ENCODE results near the gene OR5D16. TPM values are rescaled to one million over a fixed set of nuclear protein-coding genes. Genes with fewer than 3 reads are reported as not detected.
"Not testable (repeated sequence)": the region's sequence is repeated elsewhere in the genome, so short reads cannot be mapped to it uniquely, and the experiment has no call there.

The OR5D16 gene
- total and polyA plus RNA-seq, 2 experiments from 2014 or later = not detected

DNA sequence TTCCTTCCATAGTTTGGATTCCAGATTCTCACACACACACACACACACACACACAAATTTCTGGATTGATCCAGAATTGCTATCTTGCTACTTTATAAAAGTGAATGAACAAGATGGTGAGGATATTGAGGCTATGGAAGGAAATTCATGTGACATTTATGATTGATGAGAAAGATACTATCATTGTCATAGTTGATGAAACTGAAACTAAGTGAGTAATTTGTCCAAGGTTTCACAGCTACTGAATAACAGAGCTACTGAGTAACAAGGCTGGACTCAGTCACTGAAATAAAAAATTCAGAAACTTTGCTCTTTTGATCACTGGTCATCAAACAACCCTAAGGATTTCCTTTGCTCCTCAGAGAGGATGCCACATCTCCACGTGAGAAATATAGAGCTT, 16.2 kb downstream of the OR5D16 start:
- Histone ChIP-seq H3K4me1 (ENCODE audit: low read depth) (no peaks in the 10 kb centered on the region), H3K27me3 (no peaks in the 10 kb centered on the region), H3K9me3 (ENCODE audit: low read depth) (no peaks in the 10 kb centered on the region), H3K27ac (no peak overlapping the region), H3K36me3 (no peaks in the 10 kb centered on the region), H3K4me3 (no peak overlapping the region)
- DNase-seq (ENCODE audit: low read depth in 1 of 2, low spot score in 1 of 2) = no peak
- TF ChIP-seq, protein P1, sequence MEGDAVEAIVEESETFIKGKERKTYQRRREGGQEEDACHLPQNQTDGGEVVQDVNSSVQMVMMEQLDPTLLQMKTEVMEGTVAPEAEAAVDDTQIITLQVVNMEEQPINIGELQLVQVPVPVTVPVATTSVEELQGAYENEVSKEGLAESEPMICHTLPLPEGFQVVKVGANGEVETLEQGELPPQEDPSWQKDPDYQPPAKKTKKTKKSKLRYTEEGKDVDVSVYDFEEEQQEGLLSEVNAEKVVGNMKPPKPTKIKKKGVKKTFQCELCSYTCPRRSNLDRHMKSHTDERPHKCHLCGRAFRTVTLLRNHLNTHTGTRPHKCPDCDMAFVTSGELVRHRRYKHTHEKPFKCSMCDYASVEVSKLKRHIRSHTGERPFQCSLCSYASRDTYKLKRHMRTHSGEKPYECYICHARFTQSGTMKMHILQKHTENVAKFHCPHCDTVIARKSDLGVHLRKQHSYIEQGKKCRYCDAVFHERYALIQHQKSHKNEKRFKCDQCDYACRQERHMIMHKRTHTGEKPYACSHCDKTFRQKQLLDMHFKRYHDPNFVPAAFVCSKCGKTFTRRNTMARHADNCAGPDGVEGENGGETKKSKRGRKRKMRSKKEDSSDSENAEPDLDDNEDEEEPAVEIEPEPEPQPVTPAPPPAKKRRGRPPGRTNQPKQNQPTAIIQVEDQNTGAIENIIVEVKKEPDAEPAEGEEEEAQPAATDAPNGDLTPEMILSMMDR (IDR thresholded peaks at IDR 0.05; ENCODE audit: low read depth, low read length) = no peak

DNA sequence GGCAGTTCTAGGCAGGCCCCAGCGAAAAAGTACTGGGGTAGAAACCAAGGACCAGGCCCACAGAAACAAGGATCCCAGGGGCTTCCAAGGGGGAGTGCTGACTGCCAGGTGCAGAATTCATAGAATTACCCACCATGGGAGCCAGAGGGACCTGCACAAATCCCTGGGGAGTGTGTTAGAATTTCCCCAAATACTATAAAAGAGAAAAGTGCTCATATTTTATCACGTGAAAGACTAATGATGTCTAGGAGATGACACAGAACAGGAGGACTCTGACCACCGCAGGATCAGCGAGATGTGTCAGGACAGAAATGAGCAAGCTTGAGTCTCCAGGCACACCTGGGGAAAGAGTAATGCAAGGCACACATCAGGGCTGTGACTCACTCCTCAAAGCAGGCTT, 28.8 kb downstream of the OR5D16 start:
- not testable (repeated sequence) for DNase-seq (ENCODE audit: low read depth in 1 of 2, low spot score in 1 of 2); H3K9me3 ChIP-seq (ENCODE audit: low read depth); H3K36me3 ChIP-seq; H3K27me3 ChIP-seq; H3K27ac ChIP-seq; H3K4me3 ChIP-seq; H3K4me1 ChIP-seq (ENCODE audit: low read depth)

DNA sequence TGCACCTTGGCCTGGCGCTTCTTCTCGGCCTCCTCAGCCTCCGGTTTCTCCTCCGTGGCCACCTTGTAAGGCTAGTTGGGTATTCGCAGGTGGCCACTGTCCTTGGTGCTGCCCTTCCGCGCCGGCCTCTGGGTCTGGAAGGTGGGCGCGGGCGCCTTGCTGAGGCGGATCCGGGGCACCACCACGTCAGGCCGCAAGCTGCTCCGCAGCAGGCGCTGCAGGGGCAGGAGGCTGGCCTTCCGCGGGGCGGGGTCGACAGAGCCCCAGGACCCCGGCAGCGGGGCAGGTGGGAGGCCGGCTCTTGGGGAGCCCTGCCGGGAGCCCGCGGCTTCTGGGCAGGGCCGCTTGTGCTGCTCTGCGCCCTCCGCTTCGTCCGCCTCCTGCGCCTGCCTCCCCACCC, 34.2 kb downstream of the OR5D16 start:
- not testable (repeated sequence) for H3K36me3 ChIP-seq; H3K9me3 ChIP-seq (ENCODE audit: low read depth); H3K4me3 ChIP-seq; H3K4me1 ChIP-seq (ENCODE audit: low read depth); H3K27me3 ChIP-seq; H3K27ac ChIP-seq; DNase-seq (ENCODE audit: low read depth in 1 of 2, low spot score in 1 of 2)

DNA sequence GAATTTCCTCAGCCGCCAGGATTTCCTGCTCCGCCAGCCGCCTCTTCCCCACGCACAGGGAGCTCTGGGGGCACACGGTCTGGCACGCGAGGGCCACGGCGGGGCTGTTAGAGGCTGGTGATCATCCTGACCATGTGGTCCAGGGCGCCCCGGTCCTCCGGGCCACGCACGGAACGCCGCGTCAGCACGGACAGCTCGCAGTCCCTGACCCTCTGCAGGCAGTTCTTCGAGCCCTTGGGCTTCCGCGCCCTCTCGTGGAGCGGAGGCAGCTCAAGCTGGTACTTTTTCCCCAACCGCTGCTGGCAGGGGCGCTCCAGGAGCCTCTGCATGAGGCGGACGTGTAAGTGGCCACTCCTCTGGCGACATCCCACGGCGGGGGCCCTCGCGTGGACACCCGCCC, 34.6 kb downstream of the OR5D16 start:
- H3K9me3 ChIP-seq (ENCODE audit: low read depth); H3K36me3 ChIP-seq; H3K27me3 ChIP-seq; H3K27ac ChIP-seq; DNase-seq (ENCODE audit: low read depth in 1 of 2, low spot score in 1 of 2); H3K4me3 ChIP-seq; H3K4me1 ChIP-seq (ENCODE audit: low read depth): not testable (repeated sequence)

DNA sequence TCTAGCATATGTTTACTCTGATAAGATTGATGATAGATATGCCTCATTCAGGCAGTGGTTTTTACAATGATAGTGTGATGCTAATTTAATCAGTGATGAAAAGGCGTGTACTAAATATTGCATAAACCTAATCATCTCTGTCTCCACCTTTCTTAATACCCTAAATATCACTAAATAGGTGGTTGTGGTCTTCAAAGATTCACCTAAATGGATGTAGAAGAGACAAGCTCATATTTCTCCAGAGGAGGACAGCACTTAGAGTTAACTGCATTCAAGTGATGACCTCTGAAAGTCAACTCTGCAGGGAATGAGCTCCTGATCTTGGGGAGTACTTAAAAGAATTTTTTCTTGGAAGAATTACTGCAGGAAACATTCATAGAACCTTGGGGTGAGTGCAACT, 44.4 kb downstream of the OR5D16 start, which contains the start of gene TRIM51:
Gene TRIM51 (plus strand): TSS at position 301 of the 400 bp plus-strand sequence. CDS start 2,132 bp downstream, outside the sequence.
- not testable (repeated sequence) for DNase-seq (ENCODE audit: low read depth in 1 of 2, low spot score in 1 of 2); H3K4me1 ChIP-seq (ENCODE audit: low read depth); H3K36me3 ChIP-seq

DNA sequence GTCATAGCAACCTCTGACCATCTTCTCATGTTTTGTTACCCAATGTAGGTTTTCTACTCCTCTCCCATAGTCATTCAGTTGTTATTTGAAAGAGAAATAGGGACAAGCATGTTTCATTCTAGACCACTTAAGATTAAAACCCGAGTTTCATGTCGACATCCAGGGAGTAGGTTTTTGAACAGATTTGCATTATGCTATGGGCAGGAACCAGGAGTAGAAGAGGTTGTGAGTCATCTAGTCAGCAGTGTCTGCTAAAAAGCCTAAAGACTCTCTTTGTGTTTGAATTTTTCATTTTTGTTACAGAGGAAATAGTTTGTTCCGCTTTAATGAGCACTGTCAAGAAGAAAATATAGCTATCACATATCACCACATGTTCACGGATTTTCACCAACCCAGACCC, 46.4 kb downstream of the OR5D16 start:
- not testable (repeated sequence) for H3K9me3 ChIP-seq (ENCODE audit: low read depth); H3K4me1 ChIP-seq (ENCODE audit: low read depth); DNase-seq (ENCODE audit: low read depth in 1 of 2, low spot score in 1 of 2); H3K27me3 ChIP-seq; H3K36me3 ChIP-seq; H3K4me3 ChIP-seq; H3K27ac ChIP-seq

More for the DNA sequence above, 44.4 kb downstream of the OR5D16 start, which contains the start of gene TRIM51:
- H3K27me3 ChIP-seq; H3K9me3 ChIP-seq (ENCODE audit: low read depth); H3K27ac ChIP-seq; H3K4me3 ChIP-seq: not testable (repeated sequence)

DNA sequence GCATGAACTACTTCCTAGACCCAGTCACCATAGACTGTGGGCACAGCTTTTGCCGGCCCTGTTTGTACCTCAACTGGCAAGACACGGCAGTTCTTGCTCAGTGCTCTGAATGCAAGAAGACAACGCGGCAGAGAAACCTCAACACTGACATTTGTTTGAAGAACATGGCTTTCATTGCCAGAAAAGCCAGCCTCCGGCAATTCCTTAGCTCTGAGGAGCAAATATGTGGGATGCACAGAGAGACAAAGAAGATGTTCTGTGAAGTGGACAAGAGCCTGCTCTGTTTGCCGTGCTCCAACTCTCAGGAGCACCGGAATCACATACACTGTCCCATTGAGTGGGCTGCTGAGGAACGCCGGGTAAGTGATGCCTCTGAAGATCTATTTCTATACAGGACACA, 46.9 kb downstream of the OR5D16 start:
- H3K4me1 ChIP-seq (ENCODE audit: low read depth); DNase-seq (ENCODE audit: low read depth in 1 of 2, low spot score in 1 of 2); H3K4me3 ChIP-seq; H3K27me3 ChIP-seq; H3K36me3 ChIP-seq; H3K9me3 ChIP-seq (ENCODE audit: low read depth); H3K27ac ChIP-seq: not testable (repeated sequence)

Other genes starting within 250 kb of the OR5D16 start
- gene OR4C11, start 231.1 kb upstream of the OR5D16 start, total RNA-seq = not detected in 2 replicates
- not detected in 2 replicates for gene OR4C11, start 231.1 kb upstream of the OR5D16 start, polyA plus RNA-seq
- gene OR4P4, start 203.6 kb upstream of the OR5D16 start, total RNA-seq = not detected in 2 replicates
- gene OR4P4, start 203.6 kb upstream of the OR5D16 start, polyA plus RNA-seq = not detected in 2 replicates
- gene OR4S2, start 190.4 kb upstream of the OR5D16 start, total RNA-seq = not detected in 2 replicates
- gene OR4S2, start 190.4 kb upstream of the OR5D16 start, polyA plus RNA-seq = not detected in 2 replicates
- gene OR4C6, start 176.6 kb upstream of the OR5D16 start, total RNA-seq = not detected in 2 replicates
- gene OR4C6, start 176.6 kb upstream of the OR5D16 start, polyA plus RNA-seq = not detected in 2 replicates
- gene OR5D13, start 65.3 kb upstream of the OR5D16 start, total RNA-seq = not detected in 2 replicates
- not detected in 2 replicates for gene OR5D13, start 65.3 kb upstream of the OR5D16 start, polyA plus RNA-seq
- not detected in 2 replicates for gene OR5D14, start 43.2 kb upstream of the OR5D16 start, total RNA-seq
- not detected in 2 replicates for gene OR5D14, start 43.2 kb upstream of the OR5D16 start, polyA plus RNA-seq
- gene OR5L1, start 27.4 kb upstream of the OR5D16 start, total RNA-seq = not detected in 2 replicates
- not detected in 2 replicates for gene OR5L1, start 27.4 kb upstream of the OR5D16 start, polyA plus RNA-seq
- gene OR5D18, start 19.1 kb upstream of the OR5D16 start, total RNA-seq = not detected in 2 replicates
- not detected in 2 replicates for gene OR5D18, start 19.1 kb upstream of the OR5D16 start, polyA plus RNA-seq
- gene OR5L2, start 11.5 kb upstream of the OR5D16 start, total RNA-seq = not detected in 2 replicates
- gene OR5L2, start 11.5 kb upstream of the OR5D16 start, polyA plus RNA-seq = not detected in 2 replicates
- not detected in 2 replicates for gene TRIM51, start 44.5 kb downstream of the OR5D16 start, total RNA-seq
- gene TRIM51, start 44.5 kb downstream of the OR5D16 start, polyA plus RNA-seq = not detected in 2 replicates
- gene OR5W2, start 75.8 kb downstream of the OR5D16 start, total RNA-seq = not detected in 2 replicates
- not detected in 2 replicates for gene OR5W2, start 75.8 kb downstream of the OR5D16 start, polyA plus RNA-seq
- not detected in 2 replicates for gene OR5I1, start 97.6 kb downstream of the OR5D16 start, total RNA-seq
- not detected in 2 replicates for gene OR5I1, start 97.6 kb downstream of the OR5D16 start, polyA plus RNA-seq
- not detected in 2 replicates for gene OR10AG1, start 131.2 kb downstream of the OR5D16 start, total RNA-seq
- gene OR10AG1, start 131.2 kb downstream of the OR5D16 start, polyA plus RNA-seq = not detected in 2 replicates
- gene OR5F1, start 155.9 kb downstream of the OR5D16 start, total RNA-seq = not detected in 2 replicates
- not detected in 2 replicates for gene OR5F1, start 155.9 kb downstream of the OR5D16 start, polyA plus RNA-seq
- not detected in 2 replicates for gene OR5AS1, start 188.9 kb downstream of the OR5D16 start, total RNA-seq
- gene OR5AS1, start 188.9 kb downstream of the OR5D16 start, polyA plus RNA-seq = not detected in 2 replicates